HG03159 (cell line): ENCODE data around the gene SCGN.

Experiments
- ATAC-seq: cut with Tn5 transposase; IDR thresholded peaks from one replicate; pipeline ENCODE4 v1.9.1; 2021; ENCODE audit warnings: mild to moderate bottlenecking, moderate library complexity; ENCODE audit not compliant: unreplicated experiment

Gene SCGN, protein sequence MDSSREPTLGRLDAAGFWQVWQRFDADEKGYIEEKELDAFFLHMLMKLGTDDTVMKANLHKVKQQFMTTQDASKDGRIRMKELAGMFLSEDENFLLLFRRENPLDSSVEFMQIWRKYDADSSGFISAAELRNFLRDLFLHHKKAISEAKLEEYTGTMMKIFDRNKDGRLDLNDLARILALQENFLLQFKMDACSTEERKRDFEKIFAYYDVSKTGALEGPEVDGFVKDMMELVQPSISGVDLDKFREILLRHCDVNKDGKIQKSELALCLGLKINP

GRCh38 chr6:25652007-25652515 is at the start of gene SCGN:
Gene SCGN (plus strand): TSS chr6:25652215. CDS start chr6:25652404, 189 bp downstream.
- no peak for ATAC-seq

DNA sequence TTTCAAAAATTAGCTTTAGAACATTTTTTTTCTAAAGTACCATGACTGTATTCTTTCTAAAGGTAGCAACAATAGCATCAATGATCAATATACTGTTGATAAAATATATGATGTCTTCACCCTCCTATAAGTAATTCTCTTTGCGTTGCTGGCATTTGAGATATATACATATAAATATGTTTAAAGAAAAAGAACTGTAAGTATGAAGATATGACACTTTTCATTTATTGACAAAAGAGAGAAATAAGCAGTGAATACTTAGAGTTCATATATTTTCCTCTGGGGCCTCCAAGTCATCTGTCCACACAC is 49.4 kb upstream of the SCGN start:
- ATAC-seq = no peak

DNA sequence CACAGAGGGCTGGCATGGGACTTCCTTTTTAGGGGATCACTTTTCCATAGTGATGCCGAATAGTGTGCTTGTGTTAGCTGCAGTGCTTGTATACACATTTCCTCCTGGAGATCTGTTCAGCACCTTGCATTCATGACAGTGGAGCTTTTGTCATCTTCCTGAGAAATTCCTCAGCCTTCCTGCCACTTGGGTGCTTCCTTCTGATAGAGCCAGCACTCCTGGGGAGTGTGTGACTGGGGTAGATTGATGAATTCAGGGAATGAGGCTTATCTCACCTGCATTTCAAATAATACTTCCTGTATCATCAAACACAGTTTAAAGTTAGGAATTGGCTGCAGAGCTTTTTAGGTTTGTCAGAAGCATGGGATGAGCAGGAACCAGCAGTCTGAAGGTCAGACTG is 48.8 kb upstream of the SCGN start:
- ATAC-seq = no peak

GRCh38 chr6:25606151-25606550 is 45.9 kb upstream of the SCGN start:
- no peak for ATAC-seq

- no peak for ATAC-seq
Observed at GRCh38 chr6:25608558-25609174, 43.3 kb upstream of the SCGN start.

DNA sequence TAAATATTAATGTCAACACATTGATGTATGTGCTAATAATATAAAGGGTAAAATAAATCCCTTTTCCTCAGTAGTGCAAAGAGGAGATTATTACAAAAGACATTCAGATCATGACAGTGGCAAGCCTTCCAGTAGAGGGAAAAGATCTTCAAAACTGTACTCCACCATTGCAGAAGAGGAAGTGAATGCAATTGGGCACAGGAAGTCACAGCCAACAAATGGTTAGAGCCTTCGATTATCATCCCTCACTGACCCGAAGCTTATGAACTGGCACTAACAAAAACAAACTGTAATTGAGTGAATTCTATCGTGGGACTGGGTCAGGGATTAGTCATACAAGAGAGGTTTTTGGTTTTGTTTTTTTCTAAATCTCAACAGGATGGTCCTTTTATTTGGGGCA is 39.3 kb upstream of the SCGN start:
- no peak for ATAC-seq

DNA sequence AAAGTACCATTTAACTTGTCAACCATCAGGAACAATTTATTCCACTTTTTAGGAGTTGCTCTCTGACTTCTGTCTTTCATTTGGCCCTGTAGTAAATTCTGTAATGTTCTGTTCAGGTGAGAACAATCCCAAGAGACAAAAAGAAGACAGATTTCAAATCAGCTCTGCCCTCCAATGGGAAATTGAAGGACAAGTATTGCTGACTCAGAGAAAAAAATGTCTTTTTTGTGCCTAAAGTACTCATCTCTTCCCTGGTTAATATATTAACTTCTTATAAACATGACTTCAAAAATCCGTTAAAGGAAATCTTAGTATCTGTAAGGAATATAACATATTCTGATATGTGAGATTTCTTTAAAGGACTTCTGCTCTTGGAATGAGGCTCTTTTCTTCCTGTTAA is 38.6 kb upstream of the SCGN start:
- no peak for ATAC-seq

GRCh38 chr6:25614052-25614451 is 38.0 kb upstream of the SCGN start:
- no peak for ATAC-seq

- ATAC-seq = no peak
Observed at GRCh38 chr6:25615471-25615870, 36.5 kb upstream of the SCGN start.

DNA sequence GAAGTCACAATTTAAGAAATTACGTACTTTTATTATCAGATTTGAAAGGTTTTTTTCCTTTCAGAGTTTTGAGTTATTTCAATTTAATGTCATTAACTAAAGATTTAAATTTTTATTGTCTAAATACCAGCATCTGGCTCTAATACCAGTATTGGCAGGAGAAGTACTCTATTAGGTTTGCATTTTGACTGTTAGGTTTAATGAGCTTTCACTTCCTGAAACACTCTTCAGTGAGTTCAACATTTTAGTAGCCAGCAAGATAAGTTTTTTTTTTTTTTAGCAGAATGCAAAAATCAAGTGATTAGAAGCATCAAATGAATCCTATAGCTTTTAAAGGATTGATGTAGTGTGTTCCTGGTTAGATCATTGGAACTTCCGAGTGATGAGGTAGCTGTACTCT is 34.0 kb upstream of the SCGN start:
- ATAC-seq = peak; percentile 52

DNA sequence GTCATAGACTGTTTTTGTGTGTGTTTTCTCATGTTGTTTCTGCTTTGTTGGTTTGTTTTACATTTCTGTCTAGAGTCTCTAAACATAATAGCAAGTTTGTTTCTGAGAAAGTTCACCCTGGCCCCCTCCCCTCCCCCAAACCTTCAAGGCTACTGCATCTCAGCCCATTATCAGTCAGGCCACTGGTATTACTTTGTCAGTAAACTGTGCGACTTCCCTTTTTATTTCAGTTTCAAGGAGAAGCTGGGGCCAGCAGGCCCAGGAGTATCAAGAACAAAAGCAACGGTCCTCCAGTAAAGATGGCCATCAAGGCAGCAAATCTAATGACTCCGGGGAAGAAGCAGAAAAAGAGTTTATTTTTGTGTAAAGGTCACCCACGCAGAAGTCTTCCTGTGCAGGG is 32.8 kb upstream of the SCGN start:
- no peak for ATAC-seq

DNA sequence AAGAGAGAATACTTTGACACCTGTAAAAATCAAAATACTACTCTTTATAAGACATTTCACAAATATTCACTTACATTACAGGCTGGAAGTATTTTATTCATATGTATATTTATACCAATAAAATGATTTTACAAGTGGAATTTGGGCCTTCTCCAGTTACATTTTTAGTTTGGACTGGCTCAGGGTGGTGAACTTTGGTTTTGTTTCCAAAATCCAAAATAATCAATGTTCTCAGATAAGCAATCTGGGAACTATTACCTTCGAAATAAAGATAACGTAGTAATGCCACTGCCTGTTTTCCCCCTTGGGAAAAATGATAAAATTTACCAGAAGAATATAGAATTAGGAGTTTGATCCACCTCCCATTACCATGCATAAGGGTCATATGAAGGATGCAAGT is 31.6 kb upstream of the SCGN start:
- no peak for ATAC-seq

DNA sequence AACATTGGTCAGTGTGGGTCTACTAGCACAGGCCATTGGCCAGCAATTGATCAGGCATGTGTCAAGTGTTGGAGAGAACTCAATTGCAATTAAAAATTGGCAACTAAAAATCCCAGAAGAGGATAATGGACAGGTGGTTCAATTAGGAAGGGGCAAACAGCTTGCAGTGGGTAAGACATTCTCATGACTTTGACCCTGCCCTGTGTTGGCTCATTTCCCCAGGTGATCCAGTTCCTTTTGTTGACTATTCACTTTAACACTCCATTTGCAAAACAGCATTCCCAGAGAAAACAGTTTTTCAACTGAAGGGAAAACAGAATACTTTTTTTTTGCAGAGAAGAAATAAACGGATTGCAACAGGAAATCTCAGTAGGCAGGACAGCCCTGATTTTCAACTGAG is 28.9 kb upstream of the SCGN start:
- no peak for ATAC-seq

GRCh38 chr6:25623879-25624278 is 28.1 kb upstream of the SCGN start:
- ATAC-seq = no peak

- ATAC-seq = no peak
Observed at GRCh38 chr6:25627001-25627400, 25.0 kb upstream of the SCGN start.

DNA sequence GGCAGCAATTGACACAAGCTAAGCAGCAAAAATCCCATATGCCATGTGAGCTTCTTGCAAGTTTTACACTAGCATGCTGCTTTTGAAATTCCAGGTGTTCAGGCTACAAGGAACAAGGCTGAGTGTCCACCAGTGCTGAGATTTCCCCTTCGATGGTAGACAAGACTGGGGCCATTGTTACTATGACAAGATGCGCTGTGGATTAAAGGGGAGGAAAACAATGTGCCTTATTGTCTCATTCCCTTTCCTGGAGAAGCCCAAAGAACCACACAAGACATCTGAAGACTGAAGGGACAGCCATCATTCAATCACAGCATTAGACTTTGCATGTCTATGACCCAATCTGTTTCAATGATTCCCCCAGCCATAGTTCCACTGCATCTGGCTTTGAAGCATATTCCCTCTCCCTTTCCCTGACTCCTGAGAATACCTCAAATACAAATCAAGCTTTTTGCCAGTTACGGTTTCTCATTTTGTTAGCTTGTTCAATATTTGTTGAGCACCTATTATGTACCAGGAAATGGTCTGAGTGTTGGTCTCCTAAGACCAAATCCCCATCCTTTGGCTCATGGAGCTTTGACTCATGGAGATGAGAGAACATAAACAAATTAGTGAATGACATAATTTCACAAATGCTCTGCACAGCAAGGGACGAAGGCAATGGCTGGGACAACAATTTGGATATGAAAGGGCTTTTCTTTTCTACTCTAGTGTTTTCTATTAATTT is 23.4 kb upstream of the SCGN start:
- no peak for ATAC-seq

GRCh38 chr6:25629198-25629576 is 22.8 kb upstream of the SCGN start:
- no peak for ATAC-seq

DNA sequence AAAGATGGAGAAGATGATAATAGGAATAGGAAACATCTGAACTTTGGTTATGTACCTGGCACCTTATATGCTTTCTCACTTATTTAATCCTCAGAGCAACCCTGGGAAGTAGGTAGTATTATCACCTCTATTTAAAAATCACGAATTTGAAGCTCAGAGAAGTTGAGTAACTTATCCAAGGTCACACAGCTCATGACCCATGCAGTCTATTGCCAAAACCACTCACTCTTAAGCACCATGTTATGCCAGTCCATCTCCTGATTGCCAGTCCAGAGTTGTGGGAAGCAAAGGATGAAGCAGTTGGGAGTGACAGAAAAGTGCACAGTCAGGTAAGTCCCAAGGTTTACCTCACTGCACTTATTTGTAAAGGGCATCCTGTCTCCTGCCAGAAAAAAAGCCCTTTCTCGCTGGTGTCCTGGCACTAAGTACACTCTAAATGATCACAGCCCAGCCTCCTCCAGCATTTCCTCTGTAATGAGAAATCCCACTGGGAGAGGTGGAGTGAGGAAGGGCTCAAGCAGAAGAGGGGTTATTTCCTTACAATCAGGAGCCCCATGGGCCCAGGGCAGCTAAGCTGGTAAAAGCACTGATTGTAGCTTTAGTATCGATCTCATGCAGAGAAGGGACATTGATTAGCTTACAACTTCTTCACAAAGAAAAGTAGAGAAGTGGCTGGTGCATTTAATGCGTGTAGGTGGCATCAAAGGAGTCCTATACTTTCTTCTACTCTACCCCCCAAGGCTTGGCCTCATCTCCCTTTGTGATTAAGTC is 21.3 kb upstream of the SCGN start:
- no peak for ATAC-seq

DNA sequence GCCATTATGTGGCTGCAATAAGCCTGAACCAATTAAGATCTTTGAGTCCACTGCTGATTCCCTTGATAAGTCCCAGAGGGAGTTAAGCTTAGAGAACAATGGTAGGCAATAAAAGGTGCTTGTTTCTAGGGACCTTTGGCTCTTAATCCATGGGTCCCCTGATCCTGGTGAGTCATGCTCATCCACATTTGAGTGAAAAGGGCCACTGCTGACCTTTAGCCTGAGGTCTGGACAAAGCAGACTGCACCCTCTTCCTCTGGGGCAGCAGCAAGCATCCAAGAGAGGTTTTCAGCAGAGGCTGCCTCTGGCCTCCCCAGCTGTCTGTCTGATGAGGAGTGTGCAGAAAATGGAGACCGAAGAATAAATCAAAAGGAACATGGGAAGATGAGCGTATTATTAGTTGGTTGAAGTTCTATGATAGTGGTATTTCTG is 16.1 kb upstream of the SCGN start:
- no peak for ATAC-seq

- no peak for ATAC-seq
Observed at GRCh38 chr6:25637211-25637610, 14.8 kb upstream of the SCGN start.

DNA sequence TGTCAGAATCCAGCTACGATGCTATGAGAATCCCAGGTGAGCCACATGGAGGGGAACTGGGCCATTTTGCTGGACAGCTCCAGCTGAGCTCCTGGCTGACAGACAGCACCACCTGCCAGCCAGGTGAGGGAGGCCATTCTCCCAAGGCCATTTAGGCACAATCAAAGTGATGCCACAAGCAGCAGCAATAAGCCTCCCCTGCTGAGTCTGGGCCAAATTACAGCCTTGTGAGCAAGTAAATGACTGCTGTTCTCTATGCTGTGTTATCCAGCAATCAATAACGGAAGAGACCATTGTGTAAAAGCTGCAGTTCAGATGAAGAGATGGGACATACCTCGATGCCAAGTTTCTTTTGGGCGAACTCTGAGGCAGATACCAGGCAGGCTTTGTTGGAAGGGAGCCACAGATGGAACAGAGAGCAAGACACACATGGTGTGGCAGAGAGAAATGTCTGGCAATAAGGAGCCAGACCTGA is 14.0 kb upstream of the SCGN start:
- ATAC-seq = no peak
